GM20000 (cell line): Measurements from ENCODE around the gene CASQ1.

ENCODE experiments used
- DNase-seq: peaks from one replicate; pipeline ENCODE4 v3.0.0; 2012; ENCODE audit warnings: low spot score
- CTCF ChIP-seq: IDR thresholded peaks from 2 replicates; pipeline ENCODE4 v1.5.1; 2012; ENCODE audit warnings: mild to moderate bottlenecking, control low read depth; ENCODE audit errors: extremely low read depth, missing control alignments

The CASQ1 gene

GRCh38 chr1:160193091-160193819 lies 2.9 kb downstream of the CASQ1 start:
- peak; percentile 95 for TF ChIP-seq CTCF
- DNase-seq: peak; percentile 73

- no peak for DNase-seq
- no peak for TF ChIP-seq CTCF
Observed at GRCh38 chr1:160193832-160194736, 3.7 kb downstream of the CASQ1 start.

- no peak for DNase-seq
- no peak for TF ChIP-seq CTCF
Observed at GRCh38 chr1:160194737-160195059, 4.3 kb downstream of the CASQ1 start.

- DNase-seq: no peak
- no peak for TF ChIP-seq CTCF
Observed at GRCh38 chr1:160196143-160196542, 5.8 kb downstream of the CASQ1 start.

GRCh38 chr1:160197231-160197630 lies 6.9 kb downstream of the CASQ1 start:
- no peak for TF ChIP-seq CTCF
- DNase-seq: no peak

GRCh38 chr1:160200786-160201185 lies 10.4 kb downstream of the CASQ1 start:
- no peak for DNase-seq
- no peak for TF ChIP-seq CTCF

- peak; percentile 79 for DNase-seq
Observed at GRCh38 chr1:160204526-160205241, 14.3 kb downstream of the CASQ1 start.

More at GRCh38 chr1:160204526-160205241, 14.3 kb downstream of the CASQ1 start:
- TF ChIP-seq CTCF: no peak
